ENCODE results near the gene CDK19.

GRCh38 chr6:110800839-110801196 lies 14.5 kb downstream of the CDK19 start:
- TF ChIP-seq POLR2A (IDR thresholded peaks at IDR 0.05; ENCODE audit: low read depth, low read length) (no peak), YY1 (IDR thresholded peaks at IDR 0.05; ENCODE audit: low read depth, low read length) (no peak)

Measured in GM12878 (cell line).